Osteoblast (primary cell): Measurements from ENCODE around the gene GAL3ST2. TPM values are rescaled to one million over a fixed set of nuclear protein-coding genes. Genes with fewer than 3 reads are reported as not detected.

Experiments used
- DNase-seq: peaks from one replicate; pipeline ENCODE4 v3.0.0; 2011; ENCODE audit warnings: low spot score, mixed read lengths; ENCODE audit not compliant: insufficient read length; ENCODE audit errors: missing footprints
- H2AFZ ChIP-seq: 2 replicates; pipeline ENCODE4 v1.6.0; 2011; ENCODE audit warnings: mild to moderate bottlenecking, low read length
- H3K27ac ChIP-seq: 2 replicates; pipeline ENCODE4 v1.5.1; 2011; ENCODE audit warnings: mild to moderate bottlenecking, low read depth, low read length, moderate library complexity
- H3K27me3 ChIP-seq: 2 replicates; pipeline ENCODE4 v1.6.0; 2012; ENCODE audit warnings: mild to moderate bottlenecking, control low read depth, inconsistent platforms, low read length, moderate library complexity; ENCODE audit not compliant: insufficient read depth
- H3K36me3 ChIP-seq: 2 replicates; pipeline ENCODE4 v1.5.1; 2011; ENCODE audit warnings: mild to moderate bottlenecking, low read length, control low read depth, moderate library complexity; ENCODE audit not compliant: insufficient read depth
- H3K4me1 ChIP-seq: 2 replicates; pipeline ENCODE4 v1.5.1; 2011; ENCODE audit warnings: mild to moderate bottlenecking, low read length, control low read depth, moderate library complexity; ENCODE audit not compliant: insufficient read depth
- H3K4me2 ChIP-seq: 2 replicates; pipeline ENCODE4 v1.6.0; 2011; ENCODE audit warnings: mild to moderate bottlenecking, low read length; ENCODE audit not compliant: insufficient read depth
- H3K4me3 ChIP-seq: fragments of 200-600 bp; sonication (generic); 3 replicates; pipeline ENCODE4 v1.5.1; 2012; ENCODE audit warnings: mild to moderate bottlenecking, low read length, inconsistent platforms; ENCODE audit not compliant: insufficient read depth
- H3K79me2 ChIP-seq: 2 replicates; pipeline ENCODE4 v1.6.0; 2012; ENCODE audit warnings: mild to moderate bottlenecking, low read length, control low read depth, inconsistent platforms; ENCODE audit not compliant: insufficient read depth
- H3K9me3 ChIP-seq: 2 replicates; pipeline ENCODE4 v1.5.1; 2011; ENCODE audit warnings: low read depth, low read length, control low read depth
- H4K20me1 ChIP-seq: 2 replicates; pipeline ENCODE4 v1.6.0; 2012; ENCODE audit warnings: mild to moderate bottlenecking, low read length, control low read depth; ENCODE audit not compliant: insufficient read depth
- CTCF ChIP-seq: IDR thresholded peaks from 2 replicates; pipeline ENCODE4 v1.5.1; 2011; ENCODE audit warnings: mild to moderate bottlenecking, low read depth, low read length, moderate library complexity; ENCODE audit errors: extremely low read depth
- total RNA-seq: library from RNA; depleted of rRNA; stranded (reverse); fragments of >200 nt; gene quantifications from 2 replicates; pipeline ENCODE4 v1.2.3, GENCODE V29; 2012

Gene GAL3ST2
- total RNA-seq, 1 donor = 0.36 TPM

GRCh38 chr2:241842067-241842415, 65.4 kb downstream of the GAL3ST2 start:
- Histone ChIP-seq H3K4me2 (no peak overlapping the region), H4K20me1 (no peaks in the 10 kb centered on the region), H3K4me3 (no peak overlapping the region), H3K27me3 (peaks cover 28% of the 10 kb centered on the region), H2AFZ (no peak overlapping the region), H3K9me3 (no peaks in the 10 kb centered on the region), H3K27ac (no peak overlapping the region), H3K36me3 (no peaks in the 10 kb centered on the region), H3K79me2 (no peaks in the 10 kb centered on the region), H3K4me1 (no peaks in the 10 kb centered on the region)
- DNase-seq = peak; percentile 73
- TF ChIP-seq CTCF = no peak

GRCh38 chr2:241842620-241843211, 66.1 kb downstream of the GAL3ST2 start:
- peak overlapping the region; percentile 43 for H3K4me2 ChIP-seq
- no peak overlapping the region for H3K27ac ChIP-seq
- H3K4me3 ChIP-seq = peak overlapping the region; percentile 28
- H3K36me3 ChIP-seq = no peaks in the 10 kb centered on the region
- no peaks in the 10 kb centered on the region for H3K4me1 ChIP-seq
- H2AFZ ChIP-seq = peak overlapping the region; percentile 65
- H4K20me1 ChIP-seq = no peaks in the 10 kb centered on the region
- peaks cover 22% of the 10 kb centered on the region for H3K27me3 ChIP-seq
- peak; percentile 91 for DNase-seq
- H3K9me3 ChIP-seq = no peaks in the 10 kb centered on the region
- no peak for TF ChIP-seq CTCF
- no peaks in the 10 kb centered on the region for H3K79me2 ChIP-seq

- Histone ChIP-seq H3K4me2 (peak overlapping the region; percentile 43), H2AFZ (no peak overlapping the region), H3K27ac (no peak overlapping the region), H3K4me1 (no peaks in the 10 kb centered on the region), H3K36me3 (no peaks in the 10 kb centered on the region), H3K27me3 (peaks cover 14% of the 10 kb centered on the region), H4K20me1 (no peaks in the 10 kb centered on the region), H3K79me2 (no peaks in the 10 kb centered on the region), H3K4me3 (no peak overlapping the region), H3K9me3 (no peaks in the 10 kb centered on the region)
- no peak for TF ChIP-seq CTCF
- peak; percentile 78 for DNase-seq
These were observed 66.9 kb downstream of the GAL3ST2 start for GRCh38 chr2:241843321-241844065.

GRCh38 chr2:241844066-241844728, 67.6 kb downstream of the GAL3ST2 start:
- Histone ChIP-seq H3K4me3 (peak overlapping the region; percentile 58), H3K27ac (no peak overlapping the region), H3K79me2 (no peaks in the 10 kb centered on the region), H3K4me1 (no peaks in the 10 kb centered on the region), H3K27me3 (peaks cover 10% of the 10 kb centered on the region), H3K4me2 (peak overlapping the region; percentile 80), H2AFZ (peak overlapping the region; percentile 41), H4K20me1 (no peaks in the 10 kb centered on the region), H3K9me3 (no peaks in the 10 kb centered on the region), H3K36me3 (no peaks in the 10 kb centered on the region)
- peak; percentile 98 for DNase-seq
- no peak for TF ChIP-seq CTCF
